ENCODE results near the gene CAMTA1. TPM values are rescaled to one million over a fixed set of nuclear protein-coding genes. Genes with fewer than 3 reads are reported as not detected.

The CAMTA1 gene
- total RNA-seq, 1 donor = 56.1 TPM

DNA sequence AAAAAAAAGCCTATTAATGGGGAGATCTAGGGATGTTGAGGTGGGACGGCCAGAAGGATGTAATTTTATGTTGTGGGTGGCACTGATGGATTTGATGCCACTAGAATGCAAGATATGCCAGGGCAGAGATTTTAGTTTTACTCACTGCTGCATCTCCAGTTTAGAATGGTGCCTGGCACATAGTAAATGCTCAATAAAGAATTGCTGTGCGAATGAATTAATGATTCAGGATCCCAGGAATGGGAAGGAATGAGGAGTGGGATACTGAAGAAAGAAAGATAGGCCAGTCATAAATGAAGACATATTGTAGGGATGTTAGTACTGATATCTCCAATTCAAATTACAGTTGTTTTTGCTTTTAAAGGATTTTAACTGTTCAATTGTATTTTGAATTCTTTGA is 72.6 kb downstream of the CAMTA1 start:
- TF ChIP-seq CTCF (IDR thresholded peaks at IDR 0.05; ENCODE audit: insufficient read depth, low read depth, low read length) = no peak
- no peak overlapping the region for H3K4me3 ChIP-seq (ENCODE audit: low read depth, low read length)
- DNase-seq (ENCODE audit: low read depth) = no peak

- no peak for DNase-seq (ENCODE audit: low read depth)
Measured at GRCh38 chr1:6858596-6858995, 73.3 kb downstream of the CAMTA1 start.

GRCh38 chr1:6859415-6860343 is 74.4 kb downstream of the CAMTA1 start:
- peak overlapping the region; percentile 44 for H3K4me3 ChIP-seq (ENCODE audit: low read depth, low read length)
- no peak for TF ChIP-seq CTCF (IDR thresholded peaks at IDR 0.05; ENCODE audit: insufficient read depth, low read depth, low read length)
- DNase-seq (ENCODE audit: low read depth) = peak; percentile 95

More at GRCh38 chr1:6858596-6858995, 73.3 kb downstream of the CAMTA1 start:
- no peak for TF ChIP-seq CTCF (IDR thresholded peaks at IDR 0.05; ENCODE audit: insufficient read depth, low read depth, low read length)
- H3K4me3 ChIP-seq (ENCODE audit: low read depth, low read length) = no peak overlapping the region

- DNase-seq (ENCODE audit: low read depth) = peak; percentile 59
- no peak overlapping the region for H3K4me3 ChIP-seq (ENCODE audit: low read depth, low read length)
- no peak for TF ChIP-seq CTCF (IDR thresholded peaks at IDR 0.05; ENCODE audit: insufficient read depth, low read depth, low read length)
Measured at GRCh38 chr1:6860401-6860800, 75.1 kb downstream of the CAMTA1 start.

- no peak for TF ChIP-seq CTCF (IDR thresholded peaks at IDR 0.05; ENCODE audit: insufficient read depth, low read depth, low read length)
- DNase-seq (ENCODE audit: low read depth) = no peak
- H3K4me3 ChIP-seq (ENCODE audit: low read depth, low read length) = no peak overlapping the region
Measured at GRCh38 chr1:6861075-6861724, 75.9 kb downstream of the CAMTA1 start.

DNA sequence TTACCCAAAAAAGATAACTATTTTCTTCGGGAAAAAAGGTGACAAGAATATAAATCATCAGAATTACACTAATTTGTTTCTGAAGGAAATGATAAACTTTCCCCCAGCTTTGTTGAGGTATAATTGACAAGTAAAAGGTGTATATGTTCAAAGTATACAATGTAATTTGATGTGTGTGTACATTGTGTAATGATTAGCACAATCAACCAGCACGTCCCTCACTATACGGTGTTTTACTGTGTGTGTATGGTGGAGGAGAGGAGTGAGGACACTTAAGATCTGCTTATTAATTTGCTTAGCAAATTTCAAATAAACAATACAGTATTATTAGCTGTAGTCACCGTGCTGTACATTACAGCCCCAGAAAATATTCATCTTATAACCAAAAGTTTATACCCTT is 77.7 kb downstream of the CAMTA1 start:
- DNase-seq (ENCODE audit: low read depth) = no peak
- TF ChIP-seq CTCF (IDR thresholded peaks at IDR 0.05; ENCODE audit: insufficient read depth, low read depth, low read length) = no peak

More for the DNA sequence above, 77.7 kb downstream of the CAMTA1 start:
- no peak overlapping the region for H3K4me3 ChIP-seq (ENCODE audit: low read depth, low read length)

All from fibroblast of villous mesenchyme (primary cell).